Osteoblast (primary cell): ENCODE measurements around the gene UNC13C. TPM values are rescaled to one million over a fixed set of nuclear protein-coding genes. Genes with fewer than 3 reads are reported as not detected.

Experiments used
- DNase-seq: peaks from one replicate; pipeline ENCODE4 v3.0.0; 2011; ENCODE audit warnings: low spot score, mixed read lengths; ENCODE audit not compliant: insufficient read length; ENCODE audit errors: missing footprints
- H2AFZ ChIP-seq: 2 replicates; pipeline ENCODE4 v1.6.0; 2011; ENCODE audit warnings: mild to moderate bottlenecking, low read length
- H3K27ac ChIP-seq: 2 replicates; pipeline ENCODE4 v1.5.1; 2011; ENCODE audit warnings: mild to moderate bottlenecking, low read depth, low read length, moderate library complexity
- H3K27me3 ChIP-seq: 2 replicates; pipeline ENCODE4 v1.6.0; 2012; ENCODE audit warnings: mild to moderate bottlenecking, control low read depth, inconsistent platforms, low read length, moderate library complexity; ENCODE audit not compliant: insufficient read depth
- H3K36me3 ChIP-seq: 2 replicates; pipeline ENCODE4 v1.5.1; 2011; ENCODE audit warnings: mild to moderate bottlenecking, low read length, control low read depth, moderate library complexity; ENCODE audit not compliant: insufficient read depth
- H3K4me1 ChIP-seq: 2 replicates; pipeline ENCODE4 v1.5.1; 2011; ENCODE audit warnings: mild to moderate bottlenecking, low read length, control low read depth, moderate library complexity; ENCODE audit not compliant: insufficient read depth
- H3K4me2 ChIP-seq: 2 replicates; pipeline ENCODE4 v1.6.0; 2011; ENCODE audit warnings: mild to moderate bottlenecking, low read length; ENCODE audit not compliant: insufficient read depth
- H3K4me3 ChIP-seq: fragments of 200-600 bp; sonication (generic); 3 replicates; pipeline ENCODE4 v1.5.1; 2012; ENCODE audit warnings: mild to moderate bottlenecking, low read length, inconsistent platforms; ENCODE audit not compliant: insufficient read depth
- H3K79me2 ChIP-seq: 2 replicates; pipeline ENCODE4 v1.6.0; 2012; ENCODE audit warnings: mild to moderate bottlenecking, low read length, control low read depth, inconsistent platforms; ENCODE audit not compliant: insufficient read depth
- H3K9me3 ChIP-seq: 2 replicates; pipeline ENCODE4 v1.5.1; 2011; ENCODE audit warnings: low read depth, low read length, control low read depth
- H4K20me1 ChIP-seq: 2 replicates; pipeline ENCODE4 v1.6.0; 2012; ENCODE audit warnings: mild to moderate bottlenecking, low read length, control low read depth; ENCODE audit not compliant: insufficient read depth
- CTCF ChIP-seq: IDR thresholded peaks from 2 replicates; pipeline ENCODE4 v1.5.1; 2011; ENCODE audit warnings: mild to moderate bottlenecking, low read depth, low read length, moderate library complexity; ENCODE audit errors: extremely low read depth
- total RNA-seq: library from RNA; depleted of rRNA; stranded (reverse); fragments of >200 nt; gene quantifications from 2 replicates; pipeline ENCODE4 v1.2.3, GENCODE V29; 2012

UNC13C gene
- total RNA-seq, 1 donor, result not detected

DNA sequence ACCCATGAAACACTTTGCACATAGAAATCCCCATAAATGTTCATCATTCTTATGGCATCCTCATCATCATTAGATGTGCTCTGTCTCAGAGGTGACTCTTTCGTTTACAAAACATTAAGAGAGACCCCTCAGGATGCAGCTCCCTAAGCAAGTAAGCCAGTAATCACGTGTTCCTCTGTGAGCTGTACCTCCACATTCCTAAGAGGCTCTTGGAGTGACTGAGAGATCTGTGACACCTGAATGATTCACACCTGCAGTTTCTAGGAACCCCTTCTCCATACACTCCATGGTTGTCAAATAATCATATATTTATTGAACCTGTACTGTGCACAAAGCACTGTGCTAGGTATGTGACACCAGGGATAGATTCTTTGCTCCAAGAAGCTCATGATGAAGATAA is 602.4 kb downstream of the UNC13C start:
- no peak overlapping the region for H3K4me2 ChIP-seq
- TF ChIP-seq CTCF, result no peak
- no peak overlapping the region for H2AFZ ChIP-seq
- no peak overlapping the region for H3K4me3 ChIP-seq
- no peaks in the 10 kb centered on the region for H3K27me3 ChIP-seq
- no peaks in the 10 kb centered on the region for H3K9me3 ChIP-seq
- no peaks in the 10 kb centered on the region for H4K20me1 ChIP-seq
- peak; percentile 27 for DNase-seq
- no peaks in the 10 kb centered on the region for H3K4me1 ChIP-seq
- no peak overlapping the region for H3K27ac ChIP-seq
- no peaks in the 10 kb centered on the region for H3K36me3 ChIP-seq
- no peaks in the 10 kb centered on the region for H3K79me2 ChIP-seq

DNA sequence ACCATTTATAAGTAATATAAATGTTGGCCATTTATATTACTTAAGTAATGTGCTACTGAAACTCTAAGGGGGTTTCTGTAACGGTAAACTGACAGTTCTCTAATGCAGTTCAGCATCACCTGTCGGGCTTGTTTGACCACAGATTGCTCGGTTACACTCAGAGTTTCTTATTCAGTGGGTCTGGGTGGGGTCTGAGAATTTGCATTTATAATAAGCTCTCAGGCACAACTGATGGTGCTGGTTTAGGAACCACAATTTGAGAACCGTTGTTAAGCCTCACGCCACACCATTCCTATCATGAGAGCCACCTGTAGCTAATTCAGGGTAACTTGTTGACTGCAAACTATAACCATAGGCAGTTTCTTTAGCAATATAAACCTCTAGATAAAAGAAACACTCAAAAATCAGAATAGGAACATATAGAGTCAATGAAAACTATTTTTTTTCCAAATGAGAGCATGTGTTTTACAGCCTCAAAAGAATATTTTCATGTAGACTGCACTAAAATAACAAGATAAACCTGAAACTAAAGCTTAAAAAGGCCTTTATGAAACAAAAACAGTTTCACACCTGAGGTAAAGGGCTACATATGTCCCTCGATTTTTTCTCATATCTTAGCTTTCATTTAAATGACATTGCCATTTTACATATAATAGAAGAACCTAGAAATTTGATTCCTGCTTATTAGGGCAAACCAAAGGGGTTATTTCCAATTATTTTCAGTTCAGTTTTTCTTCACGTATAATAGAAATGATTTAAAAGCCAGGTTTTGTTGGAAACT is 604.8 kb downstream of the UNC13C start:
- Histone ChIP-seq H3K27me3 (no peaks in the 10 kb centered on the region), H3K9me3 (no peaks in the 10 kb centered on the region), H3K4me2 (no peak overlapping the region), H2AFZ (no peak overlapping the region), H4K20me1 (no peaks in the 10 kb centered on the region), H3K36me3 (no peaks in the 10 kb centered on the region), H3K4me3 (no peak overlapping the region), H3K27ac (no peak overlapping the region), H3K79me2 (no peaks in the 10 kb centered on the region), H3K4me1 (no peaks in the 10 kb centered on the region)
- DNase-seq, result no peak
- TF ChIP-seq CTCF, result no peak

DNA sequence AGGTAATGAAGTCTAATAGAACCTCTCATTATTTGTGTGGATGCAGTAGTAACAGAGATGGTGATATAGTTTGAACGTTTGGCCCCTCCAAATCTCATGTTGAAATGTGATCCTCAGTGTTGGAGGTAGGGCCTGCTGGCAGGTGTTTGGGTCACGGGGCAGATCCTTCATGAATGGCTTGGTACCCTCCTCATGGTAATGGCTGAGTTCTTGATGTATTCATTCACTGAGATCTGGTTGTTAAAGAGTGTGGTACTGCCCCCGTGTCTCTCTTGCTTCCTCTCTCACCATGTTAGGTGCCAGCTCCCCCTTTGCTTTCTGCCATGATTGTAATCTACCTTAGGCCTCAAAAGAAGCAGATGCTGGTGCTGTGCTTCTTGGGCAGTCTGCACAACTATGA is 606.8 kb downstream of the UNC13C start:
- Histone ChIP-seq H3K27me3 (no peaks in the 10 kb centered on the region), H3K36me3 (no peaks in the 10 kb centered on the region), H4K20me1 (no peaks in the 10 kb centered on the region), H3K4me3 (no peak overlapping the region), H3K79me2 (no peaks in the 10 kb centered on the region), H3K4me2 (no peak overlapping the region), H3K4me1 (no peaks in the 10 kb centered on the region), H3K27ac (no peak overlapping the region), H2AFZ (no peak overlapping the region), H3K9me3 (no peaks in the 10 kb centered on the region)
- TF ChIP-seq CTCF, result no peak
- no peak for DNase-seq

- Histone ChIP-seq H3K27ac (no peak overlapping the region), H4K20me1 (no peaks in the 10 kb centered on the region), H3K4me2 (no peak overlapping the region), H3K36me3 (no peaks in the 10 kb centered on the region), H3K4me3 (no peak overlapping the region), H3K27me3 (no peaks in the 10 kb centered on the region), H3K9me3 (no peaks in the 10 kb centered on the region), H2AFZ (no peak overlapping the region), H3K4me1 (no peaks in the 10 kb centered on the region), H3K79me2 (no peaks in the 10 kb centered on the region)
- DNase-seq, result no peak
- TF ChIP-seq CTCF, result no peak
Measured at GRCh38 chr15:54594115-54594514, 615.9 kb downstream of the UNC13C start.
